Measurements from ENCODE around the gene SAP130. TPM values are rescaled to one million over a fixed set of nuclear protein-coding genes. Genes with fewer than 3 reads are reported as not detected.

SAP130 gene
- polyA plus RNA-seq, 1 donor, result 12.9 TPM

DNA sequence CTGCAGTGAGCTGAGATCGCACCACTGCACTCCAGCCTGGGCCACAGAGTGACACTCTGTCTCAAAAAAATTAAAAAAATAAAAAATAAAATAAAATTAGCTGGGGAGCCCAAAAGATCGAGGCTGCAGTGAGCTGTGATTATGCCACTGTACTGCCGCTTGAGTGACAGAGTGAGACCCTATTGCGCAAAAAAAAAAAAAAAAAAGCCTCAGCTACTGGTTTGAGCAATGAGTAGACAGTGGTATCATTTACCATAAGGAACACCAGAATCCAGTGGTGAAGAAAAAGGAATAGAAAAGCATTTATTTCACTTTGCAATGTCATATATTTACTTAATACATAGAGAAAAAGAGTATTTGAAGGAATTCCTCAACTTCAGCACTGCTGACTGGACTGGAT, 3.0 kb downstream of the SAP130 start:
- DNase-seq, result no peak

DNA sequence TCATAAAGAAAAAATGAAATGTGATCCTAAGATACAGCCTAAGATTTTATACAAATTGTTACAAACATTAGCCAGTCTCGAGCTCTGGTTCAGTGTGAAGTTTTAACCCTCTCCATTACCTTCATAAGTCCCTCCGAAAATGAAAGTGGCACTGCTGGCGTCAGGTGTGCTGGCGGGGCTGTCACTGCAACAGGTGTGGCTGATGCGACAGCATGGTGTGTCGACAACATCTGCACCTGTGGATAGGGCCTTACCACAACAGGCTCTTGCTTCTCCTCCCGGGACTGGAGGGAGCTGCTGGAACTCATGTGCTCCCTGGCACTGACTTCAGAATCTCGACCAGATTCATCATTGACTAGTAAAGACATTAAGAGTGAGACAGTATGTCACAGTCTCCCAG, 10.3 kb downstream of the SAP130 start:
- no peak for DNase-seq

GRCh38 chr2:128016620-128017019, 11.2 kb downstream of the SAP130 start:
- DNase-seq, result peak; percentile 26

DNA sequence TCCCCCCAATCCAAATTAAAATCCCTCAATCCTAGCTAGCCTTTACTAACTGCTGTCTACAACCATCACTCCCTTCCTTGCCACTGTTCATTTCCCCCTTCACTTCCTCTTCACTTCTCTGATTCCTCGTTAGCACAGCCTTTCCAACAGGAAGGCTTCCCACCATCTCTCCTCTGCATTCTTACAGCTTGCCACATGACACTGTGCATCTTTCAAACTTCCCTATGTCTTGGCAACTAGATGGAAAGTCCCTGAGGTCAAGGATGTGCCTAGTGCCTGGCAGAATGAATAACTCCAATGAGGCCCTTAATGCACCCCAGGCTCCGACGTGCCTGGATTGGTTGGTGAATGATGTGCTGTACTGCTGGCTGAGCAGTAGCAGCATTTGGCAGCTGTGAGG, 15.2 kb downstream of the SAP130 start:
- DNase-seq, result no peak

GRCh38 chr2:128008074-128008672, 19.7 kb downstream of the SAP130 start:
- DNase-seq, result no peak

DNA sequence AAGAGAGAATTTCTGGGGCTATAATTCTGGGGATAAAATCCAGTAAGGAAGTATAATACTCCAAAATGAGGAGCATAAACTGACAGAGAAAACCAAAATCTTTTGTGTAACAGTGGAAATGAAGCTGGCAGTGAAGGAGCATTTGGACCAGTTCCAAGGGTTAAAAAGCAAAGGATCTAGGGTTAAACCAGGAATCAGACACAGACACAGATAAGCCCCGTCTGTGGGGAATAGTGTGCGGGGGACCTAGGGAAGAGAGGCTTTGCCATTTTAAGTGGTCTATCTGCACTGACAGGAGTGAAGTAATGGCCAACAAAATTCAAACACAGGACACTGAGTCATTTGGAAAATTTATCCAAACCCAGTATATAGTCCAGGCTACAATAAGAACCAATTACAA, 23.4 kb downstream of the SAP130 start:
- no peak for DNase-seq

- no peak for DNase-seq
Observed at GRCh38 chr2:128003463-128003862, 24.4 kb downstream of the SAP130 start.

GRCh38 chr2:127996160-127996559, 31.7 kb downstream of the SAP130 start:
- no peak for DNase-seq

- no peak for DNase-seq
Observed at GRCh38 chr2:127995725-127996124, 32.1 kb downstream of the SAP130 start.

DNA sequence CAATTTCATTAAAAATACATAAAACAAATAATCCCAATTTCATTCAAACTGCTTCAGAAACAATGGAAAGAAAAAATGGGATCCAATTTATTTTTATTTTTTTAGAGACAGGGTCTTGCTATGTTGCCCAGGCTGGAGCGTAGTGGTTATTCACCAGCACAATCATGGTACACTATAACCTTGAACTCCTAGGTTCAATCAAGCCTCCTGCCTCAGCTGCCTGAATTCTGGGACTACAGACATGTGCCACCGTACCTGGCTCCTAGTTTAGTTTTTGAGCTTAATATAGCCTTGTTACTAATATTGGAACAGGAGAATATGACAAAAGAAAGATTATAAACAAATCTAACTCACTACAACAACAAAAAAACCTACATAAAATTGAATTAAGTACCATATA, 34.2 kb downstream of the SAP130 start:
- no peak for DNase-seq

DNA sequence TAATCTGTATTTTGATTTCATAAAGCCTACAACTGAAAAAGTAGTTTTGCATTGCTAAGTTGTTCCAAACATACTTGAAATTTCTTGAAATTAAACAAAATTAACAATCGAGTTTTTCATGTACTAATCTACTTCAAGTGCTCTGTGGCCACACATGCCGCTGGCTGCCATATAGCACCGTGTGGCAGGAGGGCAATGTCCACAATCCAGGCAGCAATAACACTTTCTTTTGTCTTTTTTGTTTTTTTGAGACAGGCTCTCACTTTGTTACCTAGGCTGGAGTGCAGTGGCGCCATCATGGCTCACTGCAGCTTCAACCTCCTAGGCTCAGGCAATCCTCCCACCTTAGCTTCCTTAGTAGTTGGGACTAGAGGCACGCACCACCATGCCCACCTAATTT, 36.1 kb downstream of the SAP130 start:
- DNase-seq, result no peak

GRCh38 chr2:127986548-127987079, 41.2 kb downstream of the SAP130 start:
- no peak for DNase-seq

GRCh38 chr2:127985735-127986134, 42.1 kb downstream of the SAP130 start:
- DNase-seq, result no peak

DNA sequence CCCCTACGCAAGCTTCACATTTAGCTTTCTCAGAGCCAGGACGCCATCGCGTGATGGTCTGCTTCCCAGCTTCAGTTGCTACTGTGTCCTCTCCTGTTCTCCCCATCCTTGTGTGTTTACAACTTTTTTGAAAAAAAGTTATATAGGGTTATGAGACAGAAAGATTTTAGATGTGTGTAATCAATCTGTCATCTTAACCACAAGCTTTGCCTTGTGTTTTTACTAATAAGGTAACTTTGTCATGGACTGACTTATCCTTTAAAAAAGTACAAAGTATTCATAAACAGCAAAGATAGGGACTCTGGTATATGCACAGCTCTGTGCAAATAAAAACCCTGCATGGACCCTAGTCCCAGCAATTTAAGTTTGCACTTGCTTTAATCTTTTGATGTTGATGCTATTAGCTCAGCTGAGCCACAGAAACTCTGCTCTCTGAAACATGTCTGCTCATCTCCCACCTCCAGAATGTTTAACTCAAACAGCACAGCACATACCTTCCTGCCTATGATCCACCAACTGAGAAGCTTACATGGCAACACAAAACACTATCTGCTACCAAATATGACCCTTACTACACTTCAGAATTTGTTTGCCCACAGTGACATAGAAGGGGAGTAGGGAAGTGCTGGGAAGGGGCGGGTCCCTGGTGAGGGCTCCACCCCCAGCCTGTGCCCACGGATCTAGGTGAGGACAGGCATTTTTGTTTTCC, 42.7 kb downstream of the SAP130 start:
- no peak for DNase-seq

GRCh38 chr2:127984551-127984950, 43.3 kb downstream of the SAP130 start:
- no peak for DNase-seq

DNA sequence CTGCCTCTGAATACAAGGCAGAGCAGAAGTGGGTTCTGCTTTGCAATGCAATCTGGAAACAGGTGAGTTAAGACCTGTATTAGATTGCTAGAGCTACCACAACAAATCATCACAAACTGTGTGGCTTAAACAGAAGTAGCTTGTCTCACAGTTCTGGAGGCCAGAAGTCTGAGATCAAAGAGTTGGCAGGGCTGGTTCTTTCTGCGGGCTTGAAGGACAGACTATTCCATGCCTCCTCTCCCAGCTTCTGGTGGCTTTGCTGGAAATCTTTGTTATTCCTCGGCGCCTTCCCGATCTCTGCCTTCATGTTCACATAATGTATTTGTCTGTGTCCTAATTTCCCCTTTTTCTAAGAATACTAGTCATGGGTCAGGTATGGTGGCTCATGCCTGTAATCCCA, 58.4 kb downstream of the SAP130 start:
- no peak for DNase-seq

- no peak for DNase-seq
Observed at GRCh38 chr2:127968610-127969339, 59.1 kb downstream of the SAP130 start.

DNA sequence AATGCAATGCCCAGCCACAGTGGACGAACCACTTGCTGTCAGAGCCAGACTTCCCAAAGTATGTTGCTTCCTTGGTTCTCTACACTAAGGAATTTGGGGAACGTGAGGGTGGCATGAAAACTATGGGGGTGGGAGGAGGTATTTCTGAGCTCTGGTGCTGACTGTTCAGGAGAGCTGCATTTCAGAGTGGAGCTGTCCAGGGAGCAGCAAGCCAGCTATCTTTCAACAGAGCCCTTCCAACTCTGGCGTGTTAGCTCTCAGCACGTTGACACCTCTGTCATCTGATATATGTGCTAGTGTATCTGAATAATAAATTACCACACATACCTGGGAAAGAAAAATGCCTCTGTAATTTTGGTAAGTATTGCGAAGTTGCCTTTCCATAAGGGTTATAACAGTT, 66.1 kb downstream of the SAP130 start:
- DNase-seq, result no peak

- DNase-seq, result no peak
Observed at GRCh38 chr2:127957240-127957639, 70.6 kb downstream of the SAP130 start.

DNA sequence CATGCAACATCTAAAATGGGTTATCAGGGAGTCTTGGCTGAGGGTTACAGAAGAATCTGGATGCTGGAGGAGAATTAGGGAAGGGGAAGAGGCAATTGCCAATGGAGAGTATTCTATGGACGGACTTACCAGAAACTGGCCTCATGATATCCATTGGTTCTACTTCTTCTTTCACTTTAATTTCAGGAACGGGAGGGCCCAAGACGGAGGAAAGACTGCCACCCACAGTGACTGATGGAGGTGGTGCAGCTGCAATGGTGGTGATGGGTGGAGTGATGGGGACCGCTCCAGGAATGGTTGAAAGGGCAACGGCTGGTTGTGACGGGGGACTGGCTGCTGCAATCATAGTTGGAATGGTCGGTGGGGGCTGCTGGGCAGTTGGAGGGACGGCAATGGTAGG, 73.0 kb downstream of the SAP130 start:
- DNase-seq, result no peak

- DNase-seq, result no peak
Observed at GRCh38 chr2:127953849-127954248, 74.0 kb downstream of the SAP130 start.

DNA sequence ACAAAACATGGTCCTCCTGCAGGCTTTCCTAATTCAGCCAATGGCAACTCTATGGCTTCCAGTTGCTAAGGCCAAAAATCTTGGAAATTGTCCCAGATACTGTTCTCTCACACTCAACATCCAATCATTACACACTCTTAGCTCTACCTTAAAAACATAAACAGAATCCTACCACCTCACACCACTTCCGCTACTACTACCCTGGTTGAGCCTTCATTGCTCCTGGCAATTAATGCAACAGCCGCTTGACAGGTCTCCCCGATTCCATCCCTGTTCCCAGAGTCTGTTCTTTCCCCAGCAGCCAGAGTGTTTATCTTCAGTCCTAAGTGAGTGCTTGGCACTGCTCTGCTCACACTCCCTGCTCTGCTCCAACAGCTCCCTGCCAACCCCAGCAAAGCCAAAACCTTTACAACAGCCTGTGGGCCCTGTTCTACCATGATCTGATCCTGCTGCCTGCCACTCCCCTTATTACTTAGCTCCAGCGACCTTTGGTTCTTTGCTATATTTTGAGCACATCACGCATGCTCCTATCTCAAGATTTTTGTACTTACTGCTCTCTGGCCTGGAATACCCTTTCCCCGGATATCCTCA, 74.6 kb downstream of the SAP130 start:
- DNase-seq, result no peak

DNA sequence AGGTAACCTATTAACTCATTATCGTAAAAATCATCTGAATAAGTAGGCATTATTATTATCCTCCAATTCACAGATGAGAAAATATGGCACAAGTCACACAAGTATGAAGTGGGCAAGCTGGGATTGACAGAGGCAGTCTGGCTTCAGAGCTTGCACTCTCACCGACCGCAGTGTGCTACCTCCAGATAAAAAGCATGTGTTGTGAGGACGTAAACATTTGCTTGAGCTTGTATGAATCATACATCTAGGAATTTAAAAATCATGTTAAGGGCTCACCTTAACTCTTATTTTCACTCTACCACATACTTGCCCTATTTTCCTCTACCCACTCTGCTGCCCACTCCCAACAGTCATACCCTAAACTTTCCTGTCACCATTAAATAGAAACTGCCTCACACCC, 76.8 kb downstream of the SAP130 start:
- no peak for DNase-seq

Data from hindlimb muscle (tissue), 1 donor.